HepG2 (cell line): Measurements from ENCODE around the gene UBASH3A. TPM values are rescaled to one million over a fixed set of nuclear protein-coding genes. Genes with fewer than 3 reads are reported as not detected.

ENCODE experiments used
- ATAC-seq: fragments of 200-7000 bp; cut with Tn5 transposase; 3 replicates; pipeline ENCODE4 v1.9.1; 2020; ENCODE audit warnings: mild to moderate bottlenecking, moderate library complexity
- BruUV-seq: library from RNA; stranded (reverse); fragments of 400-500 nt; replicated peaks from 2 replicates; lab custom pipeline; 2021; lab: Mats Ljungman, UMichigan
- CTCF ChIA-PET: fragments of 300-600 bp; formaldehyde crosslinking; extraction: SDS; loops from one replicate; lab custom pipeline; 2021; ENCODE audit warnings: low total read pairs, inconsistent platforms, low intra/inter-chr PET ratio; lab: Yijun Ruan, JAX
- POLR2A ChIA-PET: fragments of 350-600 bp; sonication (Branson Sonifier 250); formaldehyde crosslinking; loops from one replicate; lab custom pipeline; 2020; ENCODE audit warnings: antibody characterized with exemption, inconsistent platforms; lab: Yijun Ruan, JAX
- DNase-seq: peaks from one replicate; pipeline ENCODE4 v3.0.0-alpha.2; 2015; ENCODE audit warnings: low spot score
- FAIRE-seq: peaks from 3 replicates; lab custom pipeline; 2011; peaks lifted over from hg19 to GRCh38; lab: Jason Lieb, UNC
- H2AFZ ChIP-seq: one replicate; pipeline ENCODE4 v1.6.1; 2011; ENCODE audit warnings: low read length, inconsistent platforms
- H3K27ac ChIP-seq: fragments of 300-600 bp; 3 replicates; pipeline ENCODE4 v1.8.0; 2011; ENCODE audit warnings: mixed run types, mild to moderate bottlenecking, mixed read lengths, low read length, inconsistent platforms; ENCODE audit not compliant: insufficient read depth; ENCODE audit errors: extremely low read length
- H3K27me3 ChIP-seq, 2 experiments: fragments of 200-600 bp in 1 of 2; 2 replicates in 1 of 2; 3 replicates in 1 of 2; pipeline versions ENCODE4 v1.6.0 to v1.8.0; 2011; ENCODE audit warnings: low read length in 2 of 2, mild to moderate bottlenecking in 2 of 2, moderate library complexity in 2 of 2, inconsistent platforms in 1 of 2; ENCODE audit not compliant: insufficient read depth in 2 of 2, control insufficient read depth in 1 of 2
- H3K36me3 ChIP-seq, 2 experiments: fragments of 200-600 bp in 1 of 2; replicated peaks in 1 of 2; 2 replicates in 1 of 2; 3 replicates in 1 of 2; pipeline versions ENCODE4 v1.5.1 to v1.8.0; 2011; ENCODE audit warnings: low read length in 2 of 2, inconsistent platforms in 1 of 2; ENCODE audit not compliant: insufficient read depth in 2 of 2, control insufficient read depth in 1 of 2
- H3K4me1 ChIP-seq: 2 replicates; pipeline ENCODE4 v1.5.1; 2012; ENCODE audit warnings: low read length, inconsistent platforms; ENCODE audit not compliant: insufficient read depth
- H3K4me2 ChIP-seq: 2 replicates; pipeline ENCODE4 v1.6.0; 2011; ENCODE audit warnings: low read depth, low read length, inconsistent platforms
- H3K4me3 ChIP-seq, 3 experiments: fragments of 200-600 bp in 1 of 3; sonication (generic), shearing (Covaris generic) in 1 of 3; replicated peaks in 1 of 3; 2 replicates each; pipeline ENCODE4 v1.5.1; 2011 to 2016; ENCODE audit warnings: low read length in 3 of 3, inconsistent platforms in 2 of 3, low read depth in 2 of 3, mild to moderate bottlenecking in 2 of 3, control low read depth in 1 of 3, mixed read lengths in 1 of 3; ENCODE audit not compliant: insufficient read depth in 1 of 3
- H3K79me2 ChIP-seq: one replicate; pipeline ENCODE4 v1.6.1; 2011; ENCODE audit warnings: low read length, inconsistent platforms; ENCODE audit not compliant: insufficient read depth
- H3K9ac ChIP-seq: 2 replicates; pipeline ENCODE4 v1.6.0; 2011; ENCODE audit warnings: mild to moderate bottlenecking, low read depth, low read length, inconsistent platforms; ENCODE audit not compliant: insufficient read depth
- H3K9me3 ChIP-seq: 2 replicates; pipeline ENCODE4 v1.5.1; 2012; ENCODE audit warnings: mild to moderate bottlenecking, low read length
- H4K20me1 ChIP-seq: 2 replicates; pipeline ENCODE4 v1.6.0; 2011; ENCODE audit warnings: inconsistent platforms, mild to moderate bottlenecking, low read length, moderate library complexity; ENCODE audit not compliant: insufficient read depth
- AHR ChIP-seq: IDR thresholded peaks from 2 replicates; pipeline ENCODE4 v1.6.1; 2018; ENCODE audit warnings: missing genetic modification reagents, missing compliant biosample characterization
- MTA1 ChIP-seq: sonication (generic); formaldehyde crosslinking; IDR thresholded peaks from 2 replicates; pipeline ENCODE4 v1.4.0; 2020; ENCODE audit warnings: missing genetic modification reagents, mild to moderate bottlenecking, borderline replicate concordance
- PTBP1 ChIP-seq: fragments of 200-400 bp; formaldehyde crosslinking; IDR thresholded peaks from 2 replicates; pipeline ENCODE4 v1.6.1; 2018; ENCODE audit warnings: low read length, low read depth; ENCODE audit not compliant: poor library complexity, severe bottlenecking
- TBX2 ChIP-seq: sonication (generic); formaldehyde crosslinking; IDR thresholded peaks from 2 replicates; pipeline ENCODE4 v1.5.0; 2020; ENCODE audit warnings: missing genetic modification reagents, mild to moderate bottlenecking, borderline replicate concordance
- ZFP90 ChIP-seq: sonication (generic); formaldehyde crosslinking; IDR thresholded peaks from 2 replicates; pipeline ENCODE4 v1.8.0; 2022; ENCODE audit warnings: missing genetic modification reagents, mild to moderate bottlenecking, inconsistent platforms, borderline replicate concordance
- ZNF230 ChIP-seq: sonication (generic); formaldehyde crosslinking; IDR thresholded peaks from 2 replicates; pipeline ENCODE4 v1.4.0; 2020; ENCODE audit warnings: mild to moderate bottlenecking, missing genetic modification reagents
- ZNF382 ChIP-seq: sonication (generic); formaldehyde crosslinking; IDR thresholded peaks from 2 replicates; pipeline ENCODE4 v1.5.0; 2020; ENCODE audit warnings: missing genetic modification reagents, mild to moderate bottlenecking, borderline replicate concordance
- ZNF468 ChIP-seq: sonication (generic); formaldehyde crosslinking; IDR thresholded peaks from 2 replicates; pipeline ENCODE4 v1.8.0; 2022; ENCODE audit warnings: mild to moderate bottlenecking, moderate library complexity, missing genetic modification reagents
- ZNF577 ChIP-seq: sonication (generic); formaldehyde crosslinking; IDR thresholded peaks from 2 replicates; pipeline ENCODE4 v1.4.0; 2020; ENCODE audit warnings: mild to moderate bottlenecking, low read depth, missing genetic modification reagents, borderline replicate concordance
- ZNF598 ChIP-seq: sonication (generic); formaldehyde crosslinking; IDR thresholded peaks from 2 replicates; pipeline ENCODE4 v1.5.1; 2020; ENCODE audit warnings: mild to moderate bottlenecking, missing genetic modification reagents, borderline replicate concordance
- WGBS: methylation state at CpG from one replicate; pipeline ENCODE4 v1.1.6; 2017; ENCODE audit warnings: low lambda C conversion rate; 5-methylcytosine and 5-hydroxymethylcytosine counted together
- in situ Hi-C: cut with HindIII; loops from 2 replicates; pipeline ENCODE4 v1.10.0; 2017; ENCODE audit warnings: low pct_unique_long_range_greater_than_20kb; ENCODE audit not compliant: extremely low pct_ligation_motif_present
- intact Hi-C: fragments of 100-400 bp; cut with micrococcal nuclease; formaldehyde crosslinking; loops from one replicate; pipeline ENCODE4 v1.10.0; 2022; ENCODE audit not compliant: unreplicated experiment
- polyA plus RNA-seq, 8 experiments: library from polyadenylated mRNA; depleted of rRNA in 3 of 8; stranded (reverse) in 7 of 8; unstranded in 1 of 8; fragments of >200 nt; fragmentation: Illumina TruSeq in 4 of 8; extraction: Trizol in 4 of 8; gene quantifications; 2 replicates each; pipeline versions ENCODE4 v1.2.1 to v1.2.3, GENCODE V29; 2011 to 2016; ENCODE audit warnings: low read depth in 4 of 8, missing spikeins in 1 of 8, mixed read lengths in 1 of 8; ENCODE audit not compliant: insufficient read depth in 1 of 8
- total RNA-seq, 5 experiments: library from RNA; depleted of rRNA; stranded (reverse); fragments of >200 nt; fragmentation: Illumina TruSeq; extraction: Trizol; gene quantifications; 2 replicates each; pipeline ENCODE4 v1.2.3, GENCODE V29; 2016; ENCODE audit warnings: low read depth in 1 of 5
- TF ChIP-seq, protein P1 (sequence below): sonication (generic); formaldehyde crosslinking; IDR thresholded peaks from 2 replicates; pipeline ENCODE4 v1.4.0; 2020; ENCODE audit warnings: mild to moderate bottlenecking, low read depth, missing genetic modification reagents
- TF ChIP-seq, protein P2 (sequence below): sonication (generic); formaldehyde crosslinking; IDR thresholded peaks from 2 replicates; pipeline ENCODE4 v1.4.0; 2020; ENCODE audit warnings: missing genetic modification reagents, borderline replicate concordance
- TF ChIP-seq, protein P3 (sequence below): IDR thresholded peaks from 2 replicates; pipeline ENCODE4 v1.6.1; 2016

UBASH3A gene
- total and polyA plus RNA-seq, 2 of the 13 experiments (the other 11 are each of a cell fraction or from before 2014, with no cell fraction given) = not detected

DNA sequence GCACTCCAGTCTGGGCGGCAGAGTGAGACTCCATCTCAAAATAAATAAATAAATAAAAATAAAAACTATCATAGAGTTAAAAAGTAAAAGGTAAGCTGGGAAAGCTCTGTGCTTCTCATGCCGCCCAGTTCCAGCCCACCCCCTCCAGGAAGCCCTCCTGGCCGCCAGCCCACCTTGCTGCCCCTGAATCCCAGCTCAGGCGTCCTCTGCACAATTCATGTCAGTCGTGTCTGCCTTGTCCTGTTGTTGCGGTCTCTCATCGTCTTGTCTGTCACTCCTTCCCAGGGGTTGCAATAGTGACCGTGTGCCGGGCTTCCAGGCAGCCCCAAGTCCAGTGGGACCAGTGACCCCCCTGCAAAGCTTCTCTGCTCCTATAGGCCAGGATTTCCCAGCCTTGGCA lies 48.2 kb downstream of the UBASH3A start:
- ChIA-PET POLR2A (no interaction called here), CTCF (no interaction called here)
- in situ Hi-C loops (no loop called here), intact Hi-C loops (no loop called here)
- H3K9me3 ChIP-seq = no peaks in the 10 kb centered on the region
- H3K4me1 ChIP-seq = peaks cover 4% of the 10 kb centered on the region; the same call in 1 of the 2 replicates
- H3K27me3 ChIP-seq = peaks cover 0 to 12% of the 10 kb centered on the region in 2 experiments; a peak in 2 of 5 replicates
- DNase-seq (no peak), ATAC-seq (no peak), FAIRE-seq (no peak)
- no peaks in the 10 kb centered on the region for H4K20me1 ChIP-seq
- no peaks in the 10 kb centered on the region for H3K79me2 ChIP-seq
- H3K27ac ChIP-seq = no peak overlapping the region
- no peak overlapping the region for H3K4me3 ChIP-seq
- 69% methylated on average over 7 of the region's 9 CpGs for WGBS
- H3K4me2 ChIP-seq = no peak overlapping the region
- no peak for TF ChIP-seq AHR (CRISPR knock-in tag)
- no peak for TF ChIP-seq ZNF230
- TF ChIP-seq TBX2 (CRISPR knock-in tag) = no peak
- TF ChIP-seq, protein P1, sequence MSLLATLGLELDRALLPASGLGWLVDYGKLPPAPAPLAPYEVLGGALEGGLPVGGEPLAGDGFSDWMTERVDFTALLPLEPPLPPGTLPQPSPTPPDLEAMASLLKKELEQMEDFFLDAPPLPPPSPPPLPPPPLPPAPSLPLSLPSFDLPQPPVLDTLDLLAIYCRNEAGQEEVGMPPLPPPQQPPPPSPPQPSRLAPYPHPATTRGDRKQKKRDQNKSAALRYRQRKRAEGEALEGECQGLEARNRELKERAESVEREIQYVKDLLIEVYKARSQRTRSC (CRISPR knock-in tag) = no peak
- TF ChIP-seq ZNF382 (CRISPR knock-in tag) = no peak
- TF ChIP-seq ZFP90 (CRISPR knock-in tag) = no peak
- TF ChIP-seq ZNF577 (CRISPR knock-in tag) = no peak
- no peak for TF ChIP-seq PTBP1
- TF ChIP-seq, protein P2, sequence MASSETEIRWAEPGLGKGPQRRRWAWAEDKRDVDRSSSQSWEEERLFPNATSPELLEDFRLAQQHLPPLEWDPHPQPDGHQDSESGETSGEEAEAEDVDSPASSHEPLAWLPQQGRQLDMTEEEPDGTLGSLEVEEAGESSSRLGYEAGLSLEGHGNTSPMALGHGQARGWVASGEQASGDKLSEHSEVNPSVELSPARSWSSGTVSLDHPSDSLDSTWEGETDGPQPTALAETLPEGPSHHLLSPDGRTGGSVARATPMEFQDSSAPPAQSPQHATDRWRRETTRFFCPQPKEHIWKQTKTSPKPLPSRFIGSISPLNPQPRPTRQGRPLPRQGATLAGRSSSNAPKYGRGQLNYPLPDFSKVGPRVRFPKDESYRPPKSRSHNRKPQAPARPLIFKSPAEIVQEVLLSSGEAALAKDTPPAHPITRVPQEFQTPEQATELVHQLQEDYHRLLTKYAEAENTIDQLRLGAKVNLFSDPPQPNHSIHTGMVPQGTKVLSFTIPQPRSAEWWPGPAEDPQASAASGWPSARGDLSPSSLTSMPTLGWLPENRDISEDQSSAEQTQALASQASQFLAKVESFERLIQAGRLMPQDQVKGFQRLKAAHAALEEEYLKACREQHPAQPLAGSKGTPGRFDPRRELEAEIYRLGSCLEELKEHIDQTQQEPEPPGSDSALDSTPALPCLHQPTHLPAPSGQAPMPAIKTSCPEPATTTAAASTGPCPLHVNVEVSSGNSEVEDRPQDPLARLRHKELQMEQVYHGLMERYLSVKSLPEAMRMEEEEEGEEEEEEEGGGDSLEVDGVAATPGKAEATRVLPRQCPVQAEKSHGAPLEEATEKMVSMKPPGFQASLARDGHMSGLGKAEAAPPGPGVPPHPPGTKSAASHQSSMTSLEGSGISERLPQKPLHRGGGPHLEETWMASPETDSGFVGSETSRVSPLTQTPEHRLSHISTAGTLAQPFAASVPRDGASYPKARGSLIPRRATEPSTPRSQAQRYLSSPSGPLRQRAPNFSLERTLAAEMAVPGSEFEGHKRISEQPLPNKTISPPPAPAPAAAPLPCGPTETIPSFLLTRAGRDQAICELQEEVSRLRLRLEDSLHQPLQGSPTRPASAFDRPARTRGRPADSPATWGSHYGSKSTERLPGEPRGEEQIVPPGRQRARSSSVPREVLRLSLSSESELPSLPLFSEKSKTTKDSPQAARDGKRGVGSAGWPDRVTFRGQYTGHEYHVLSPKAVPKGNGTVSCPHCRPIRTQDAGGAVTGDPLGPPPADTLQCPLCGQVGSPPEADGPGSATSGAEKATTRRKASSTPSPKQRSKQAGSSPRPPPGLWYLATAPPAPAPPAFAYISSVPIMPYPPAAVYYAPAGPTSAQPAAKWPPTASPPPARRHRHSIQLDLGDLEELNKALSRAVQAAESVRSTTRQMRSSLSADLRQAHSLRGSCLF (CRISPR knock-in tag) = no peak
- TF ChIP-seq, protein P3, sequence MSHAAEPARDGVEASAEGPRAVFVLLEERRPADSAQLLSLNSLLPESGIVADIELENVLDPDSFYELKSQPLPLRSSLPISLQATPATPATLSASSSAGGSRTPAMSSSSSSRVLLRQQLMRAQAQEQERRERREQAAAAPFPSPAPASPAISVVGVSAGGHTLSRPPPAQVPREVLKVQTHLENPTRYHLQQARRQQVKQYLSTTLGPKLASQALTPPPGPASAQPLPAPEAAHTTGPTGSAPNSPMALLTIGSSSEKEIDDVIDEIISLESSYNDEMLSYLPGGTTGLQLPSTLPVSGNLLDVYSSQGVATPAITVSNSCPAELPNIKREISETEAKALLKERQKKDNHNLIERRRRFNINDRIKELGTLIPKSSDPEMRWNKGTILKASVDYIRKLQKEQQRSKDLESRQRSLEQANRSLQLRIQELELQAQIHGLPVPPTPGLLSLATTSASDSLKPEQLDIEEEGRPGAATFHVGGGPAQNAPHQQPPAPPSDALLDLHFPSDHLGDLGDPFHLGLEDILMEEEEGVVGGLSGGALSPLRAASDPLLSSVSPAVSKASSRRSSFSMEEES = no peak
- no peak for TF ChIP-seq ZNF468 (CRISPR knock-in tag)
- TF ChIP-seq MTA1 = no peak
- TF ChIP-seq ZNF598 (CRISPR knock-in tag) = no peak
- no peaks in the 10 kb centered on the region for H3K36me3 ChIP-seq
- H2AFZ ChIP-seq = no peak overlapping the region
- no peak overlapping the region for H3K9ac ChIP-seq
- no TSS peak for BruUV-seq
